ENCODE data around the gene GLI3.

GLI3 gene

DNA sequence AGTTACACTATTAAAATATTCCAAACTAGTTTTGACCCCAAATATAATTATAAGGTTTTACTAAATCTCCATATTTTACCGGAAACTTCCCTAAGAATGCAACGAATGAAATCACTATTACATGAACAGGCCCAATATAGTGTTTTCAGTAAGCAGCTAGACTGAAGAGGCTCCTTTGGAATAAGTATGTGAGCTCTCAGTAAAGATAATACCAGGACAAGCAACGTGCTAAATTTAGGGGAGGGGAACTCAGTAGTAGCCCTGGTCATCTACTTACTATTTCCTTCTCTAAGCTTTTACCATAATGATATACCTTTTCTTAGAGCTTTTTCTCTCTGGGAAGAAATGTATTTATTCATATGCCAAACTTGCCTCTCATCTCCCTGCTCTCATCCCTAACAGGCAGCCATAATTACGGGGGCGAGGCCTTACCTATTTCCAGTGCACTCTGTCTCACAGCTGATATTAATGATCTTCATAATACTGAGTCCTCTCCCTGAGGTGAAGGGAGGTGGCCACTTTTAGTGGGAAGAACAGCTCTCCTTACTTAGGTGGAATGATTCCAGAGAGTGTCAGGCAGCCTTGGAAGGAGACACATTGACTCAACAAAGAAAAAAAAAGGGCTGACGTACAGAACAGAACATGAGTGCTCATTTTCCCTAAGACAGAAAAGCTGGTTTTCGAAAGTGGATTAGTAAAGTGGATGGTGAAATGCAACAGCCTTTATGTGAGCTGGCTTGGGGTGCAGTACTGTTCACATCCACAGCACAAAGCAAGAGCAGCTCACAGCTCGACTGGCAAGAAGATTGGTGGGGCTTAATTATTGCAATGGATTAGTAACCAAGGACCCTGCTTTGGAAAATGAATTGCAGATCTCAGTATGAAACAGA, 165.4 kb downstream of the GLI3 start:
- no peak for DNase-seq

GRCh38 chr7:42070068-42070467, 166.9 kb downstream of the GLI3 start:
- no peak for DNase-seq

DNA sequence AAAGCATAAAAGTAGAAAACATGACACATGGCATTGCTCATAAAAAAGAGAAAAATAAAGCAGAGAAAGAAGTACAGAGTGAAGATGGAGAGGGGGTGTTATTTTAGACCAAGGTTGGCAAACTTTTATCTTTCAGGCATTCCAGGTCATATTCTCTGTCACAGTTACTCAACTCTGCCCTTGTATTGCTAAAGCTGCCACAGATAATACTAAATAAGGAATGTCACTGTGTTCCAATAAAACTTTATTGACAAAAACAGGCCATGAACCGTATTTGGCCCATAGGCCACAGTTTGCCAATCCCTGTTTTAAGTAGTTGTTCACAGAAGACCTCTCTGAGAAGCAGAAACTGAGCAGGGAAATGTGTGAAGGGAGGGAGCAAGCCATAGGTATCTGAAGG, 167.4 kb downstream of the GLI3 start:
- no peak for DNase-seq

DNA sequence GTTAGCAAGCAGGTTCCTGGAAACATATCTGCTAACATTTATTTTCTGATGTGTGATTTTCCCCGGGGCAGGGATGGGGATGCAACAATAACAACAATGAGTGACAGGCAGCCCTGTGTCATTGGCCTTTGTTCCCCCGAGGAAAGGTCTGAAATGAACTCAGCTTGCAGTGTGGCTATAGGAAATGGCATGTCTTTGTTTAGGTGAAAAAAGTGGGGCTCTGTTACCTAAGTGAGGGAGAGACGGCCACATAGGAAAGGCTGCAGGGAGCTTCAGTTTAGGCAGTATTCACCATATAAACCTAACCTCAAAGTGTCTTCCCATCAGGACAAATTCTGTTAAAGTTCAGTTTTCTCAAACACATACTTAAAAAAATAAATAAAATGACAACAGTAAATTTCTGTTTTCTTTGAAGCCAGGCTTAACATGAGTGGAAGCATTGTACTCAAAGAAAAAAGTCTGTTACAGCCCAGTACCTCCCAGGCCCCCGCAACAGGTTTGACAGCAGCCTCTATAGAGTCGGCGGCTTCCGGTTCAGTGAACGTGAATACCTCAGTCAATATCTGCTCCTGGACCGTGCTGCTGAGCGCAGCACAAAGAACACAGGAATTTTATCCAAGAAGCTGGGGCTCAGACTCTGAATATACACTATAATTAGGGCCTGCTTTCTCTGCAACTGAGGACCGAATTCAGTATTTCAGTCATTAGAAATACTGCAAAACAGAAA, 168.3 kb downstream of the GLI3 start:
- no peak for DNase-seq

DNA sequence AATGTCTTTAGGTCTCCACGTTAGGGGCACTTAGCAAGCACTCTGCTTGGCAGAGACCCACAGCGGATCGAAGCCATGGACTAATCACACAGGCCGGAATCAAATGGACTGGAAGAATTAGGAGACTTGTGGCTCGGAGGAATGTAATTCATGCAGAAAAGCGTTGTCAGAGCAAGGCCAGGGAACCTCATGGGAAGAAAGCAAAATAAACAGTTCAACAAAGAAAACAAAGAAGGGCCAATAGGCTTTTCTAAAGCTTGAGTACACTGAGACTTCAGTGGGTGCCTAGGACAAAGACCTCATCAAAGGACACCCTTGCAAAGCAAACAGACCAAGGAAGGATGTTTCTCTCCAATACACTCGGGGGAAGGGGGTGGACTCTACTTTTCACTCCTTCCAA, 171.1 kb downstream of the GLI3 start:
- DNase-seq = no peak

GRCh38 chr7:42065015-42065414, 172.0 kb downstream of the GLI3 start:
- no peak for DNase-seq

GRCh38 chr7:42064534-42064933, 172.5 kb downstream of the GLI3 start:
- no peak for DNase-seq

GRCh38 chr7:42059275-42059674, 177.7 kb downstream of the GLI3 start:
- DNase-seq = no peak

DNA sequence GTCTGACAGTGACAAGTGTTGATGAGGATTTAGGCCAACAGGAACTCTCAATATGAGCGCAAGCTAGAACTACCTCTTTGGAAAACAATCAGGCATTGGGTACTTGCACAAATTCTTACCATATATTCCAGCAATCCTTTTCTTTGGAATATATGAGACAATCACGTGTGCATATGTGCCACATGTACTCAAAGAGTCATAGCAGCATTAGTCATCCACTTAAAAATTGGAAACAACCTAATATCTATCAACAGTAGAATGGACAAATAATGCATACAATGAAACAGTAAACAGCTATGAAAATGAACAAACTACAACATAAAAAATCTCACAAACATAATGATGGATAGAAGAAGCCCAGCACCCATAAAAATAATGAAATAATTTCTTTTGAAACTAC, 179.7 kb downstream of the GLI3 start:
- no peak for DNase-seq

- DNase-seq = no peak
Observed at GRCh38 chr7:42055171-42055570, 181.8 kb downstream of the GLI3 start.

DNA sequence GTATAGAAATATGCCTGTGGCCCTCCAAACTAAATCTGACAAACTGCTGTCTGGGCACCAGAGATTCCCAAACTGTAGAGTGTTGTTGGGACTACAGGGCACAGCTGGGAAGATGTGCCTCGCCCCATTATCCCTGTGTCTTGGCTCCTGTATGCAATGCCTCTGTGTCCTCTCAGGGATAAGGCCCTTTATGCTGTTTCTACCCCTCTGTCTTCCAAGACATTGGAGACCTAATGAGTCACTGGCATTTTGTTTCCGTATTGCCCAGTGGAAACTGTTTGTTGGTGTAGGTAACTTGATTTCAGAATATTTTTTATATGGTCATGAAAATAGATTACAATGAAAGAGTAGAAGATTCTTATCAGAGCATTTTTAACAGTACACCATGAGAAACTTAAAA, 183.2 kb downstream of the GLI3 start:
- DNase-seq = no peak

- no peak for DNase-seq
Observed at GRCh38 chr7:42049761-42050160, 187.2 kb downstream of the GLI3 start.

- no peak for DNase-seq
Observed at GRCh38 chr7:42046483-42046882, 190.5 kb downstream of the GLI3 start.

DNA sequence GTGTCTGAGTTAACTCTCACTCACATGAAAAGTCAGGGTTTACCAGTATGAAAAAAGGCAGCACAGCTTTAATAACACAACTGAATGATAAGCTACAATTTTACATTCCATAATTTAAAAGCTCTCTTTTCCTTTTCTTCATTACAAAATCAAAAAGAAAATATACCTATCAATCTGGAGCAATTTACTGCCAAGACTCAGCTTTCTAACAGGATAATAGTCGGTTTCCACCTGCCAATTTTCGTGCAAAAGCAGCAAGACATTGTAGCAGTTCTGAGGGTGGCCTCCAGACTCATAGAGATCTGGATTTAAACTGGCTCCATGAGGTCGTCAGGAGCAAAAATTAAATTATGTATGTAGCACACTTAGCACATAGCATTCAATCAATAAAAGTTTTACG, 191.0 kb downstream of the GLI3 start:
- DNase-seq = no peak

GRCh38 chr7:42039921-42040320, 197.1 kb downstream of the GLI3 start:
- DNase-seq = no peak

- DNase-seq = no peak
Observed at GRCh38 chr7:42035210-42035609, 201.8 kb downstream of the GLI3 start.

DNA sequence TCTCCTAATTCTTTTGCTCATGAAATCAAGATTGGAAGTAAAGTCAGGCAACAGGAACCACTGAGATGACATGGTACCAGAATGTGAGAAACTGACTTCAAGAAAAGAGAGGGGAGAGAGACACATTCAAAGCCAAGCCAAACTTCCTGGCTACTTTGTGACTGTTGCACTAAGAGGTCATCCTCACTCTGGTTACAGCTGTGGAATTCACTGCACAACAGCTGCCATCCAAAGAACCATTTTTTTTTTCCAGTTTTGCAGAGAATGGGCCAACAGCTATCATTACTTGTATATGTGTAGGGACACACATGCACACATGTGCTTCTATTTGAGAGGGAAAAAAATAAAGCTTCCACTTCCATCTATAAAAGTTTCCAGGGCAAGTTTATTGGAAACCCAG, 203.5 kb downstream of the GLI3 start:
- no peak for DNase-seq

DNA sequence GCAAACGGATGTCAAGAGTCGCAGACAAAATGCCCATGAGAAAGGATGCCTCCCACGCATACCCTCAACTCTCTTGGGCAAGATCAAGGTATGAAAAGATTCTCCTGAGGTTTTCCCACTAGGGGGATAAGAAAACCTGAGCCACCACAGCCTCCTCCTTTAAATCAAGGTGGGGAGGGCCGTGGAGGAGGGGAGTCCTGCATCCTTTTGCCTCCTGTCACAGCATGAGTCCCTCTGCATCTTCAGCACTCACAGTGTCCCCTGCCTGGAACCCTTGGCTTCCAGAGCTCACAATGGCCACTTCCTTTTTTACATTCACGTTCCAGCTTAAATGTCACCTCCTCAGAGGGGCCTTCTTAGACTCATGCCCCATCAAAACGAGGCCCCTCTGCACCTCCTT, 207.6 kb downstream of the GLI3 start:
- DNase-seq = no peak

DNA sequence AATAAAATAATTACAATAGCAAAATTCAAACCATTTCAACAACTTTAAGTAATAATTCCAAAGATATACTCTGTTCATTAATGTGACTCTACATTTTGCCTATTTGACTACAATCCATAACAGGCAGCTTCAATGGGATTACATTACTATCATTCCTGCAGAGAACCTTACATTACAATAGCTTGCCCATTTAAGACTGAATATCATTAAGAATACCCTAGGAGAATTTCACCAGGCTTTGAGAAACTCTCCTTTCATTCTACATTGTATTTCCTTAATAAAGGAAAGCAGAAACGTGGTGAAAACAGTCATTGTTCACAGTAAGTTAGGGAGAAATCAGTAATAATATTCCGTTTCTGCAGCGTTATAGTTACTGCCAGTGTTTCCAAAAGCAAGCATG, 209.5 kb downstream of the GLI3 start:
- no peak for DNase-seq

- DNase-seq = no peak
Observed at GRCh38 chr7:42026622-42027197, 210.3 kb downstream of the GLI3 start.

DNA sequence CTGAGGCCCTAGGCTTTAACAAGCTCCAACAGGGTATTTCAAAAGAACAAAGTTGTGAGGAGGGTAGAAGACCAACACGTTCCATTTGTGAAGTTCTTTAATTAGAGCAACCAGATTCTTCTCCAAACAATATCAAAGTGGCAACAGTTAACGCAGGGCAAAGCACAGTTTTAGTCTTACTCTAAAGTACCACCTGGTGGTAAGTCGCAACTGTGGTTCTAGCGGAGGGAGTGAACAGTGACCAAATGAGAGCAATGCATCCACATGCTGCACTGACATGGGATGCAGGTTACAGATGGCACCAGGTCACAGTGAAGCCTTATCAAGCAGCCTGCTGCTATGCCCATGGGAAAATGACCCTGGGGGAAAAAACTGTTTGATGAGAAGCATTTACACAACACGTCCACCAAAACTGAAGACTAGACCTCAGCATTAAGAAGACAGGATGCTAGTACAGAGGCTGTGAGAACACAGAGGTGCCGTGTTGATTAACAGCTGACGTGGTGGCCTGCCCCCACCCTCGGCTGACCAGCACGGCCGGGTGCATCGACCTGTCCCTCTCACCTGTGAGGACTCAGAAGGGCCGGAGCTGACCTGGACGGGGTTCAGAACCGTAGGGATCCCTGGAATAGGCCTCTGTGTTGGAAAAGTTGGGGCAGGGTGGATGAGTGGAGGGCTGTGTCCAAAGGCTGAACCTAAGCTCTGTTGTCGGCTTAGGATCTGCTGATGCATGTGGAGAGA, 211.2 kb downstream of the GLI3 start:
- no peak for DNase-seq

- DNase-seq = no peak
Observed at GRCh38 chr7:42024537-42024936, 212.5 kb downstream of the GLI3 start.

DNA sequence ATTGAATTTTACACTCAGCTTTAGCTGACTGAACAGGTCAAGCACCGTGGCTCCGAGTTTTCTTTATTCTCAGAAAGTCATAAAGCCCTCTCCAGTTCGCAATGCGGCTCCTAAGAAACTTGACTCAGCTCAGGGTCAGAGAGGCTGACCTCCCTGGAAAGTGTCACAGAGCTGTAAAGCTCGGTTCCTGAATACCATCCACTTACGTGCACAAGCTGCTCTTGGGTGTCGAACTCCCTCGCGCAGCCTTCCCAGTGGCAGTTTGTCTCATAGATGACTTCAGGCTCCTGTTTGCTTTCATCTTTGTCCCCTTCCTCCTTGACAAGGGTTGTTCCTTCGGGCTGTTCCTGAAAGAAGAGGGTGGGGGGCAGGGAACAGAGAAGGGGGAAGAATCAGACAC, 213.7 kb downstream of the GLI3 start:
- no peak for DNase-seq
